HG02759 (cell line): Measurements from ENCODE around the gene TMEM236.

Source experiments
- ATAC-seq: cut with Tn5 transposase; IDR thresholded peaks from one replicate; pipeline ENCODE4 v1.9.1; 2021; ENCODE audit warnings: mild to moderate bottlenecking, moderate library complexity; ENCODE audit not compliant: unreplicated experiment

TMEM236 gene

GRCh38 chr10:17819836-17820235 lies 67.8 kb downstream of the TMEM236 start:
- ATAC-seq = no peak

- ATAC-seq = no peak
These were observed 68.9 kb downstream of the TMEM236 start for GRCh38 chr10:17820943-17821342.

GRCh38 chr10:17821893-17822292 lies 69.9 kb downstream of the TMEM236 start:
- no peak for ATAC-seq

GRCh38 chr10:17831341-17831740 lies 79.3 kb downstream of the TMEM236 start:
- no peak for ATAC-seq

- ATAC-seq = no peak
These were observed 79.9 kb downstream of the TMEM236 start for GRCh38 chr10:17831896-17832295.

GRCh38 chr10:17833656-17834055 lies 81.7 kb downstream of the TMEM236 start:
- ATAC-seq = no peak

- no peak for ATAC-seq
These were observed 83.7 kb downstream of the TMEM236 start for GRCh38 chr10:17835688-17836087.

GRCh38 chr10:17836942-17837341 lies 84.9 kb downstream of the TMEM236 start:
- ATAC-seq = no peak

GRCh38 chr10:17838080-17838648 lies 86.2 kb downstream of the TMEM236 start:
- no peak for ATAC-seq

- no peak for ATAC-seq
These were observed 89.0 kb downstream of the TMEM236 start for GRCh38 chr10:17841050-17841449.

- no peak for ATAC-seq
These were observed 90.6 kb downstream of the TMEM236 start for GRCh38 chr10:17842641-17843040.

- ATAC-seq = no peak
These were observed 95.7 kb downstream of the TMEM236 start for GRCh38 chr10:17847585-17848296.

- no peak for ATAC-seq
These were observed 96.6 kb downstream of the TMEM236 start for GRCh38 chr10:17848646-17849045.
